K562 (cell line): ENCODE measurements around the gene SLC7A5. TPM values are rescaled to one million over a fixed set of nuclear protein-coding genes. Genes with fewer than 3 reads are reported as not detected.

ENCODE experiments used
- ATAC-seq: fragments of 200-7000 bp; cut with Tn5 transposase; 3 replicates; pipeline ENCODE4 v1.9.1; 2020; ENCODE audit warnings: moderate library complexity
- BruUV-seq: library from RNA; stranded (reverse); fragments of 400-500 nt; replicated peaks from 2 replicates; lab custom pipeline; 2021; lab: Mats Ljungman, UMichigan
- CTCF ChIA-PET: fragments of 300-600 bp; formaldehyde crosslinking; extraction: SDS; loops from one replicate; lab custom pipeline; 2021; ENCODE audit warnings: low intra/inter-chr PET ratio; lab: Yijun Ruan, JAX
- POLR2A ChIA-PET: fragments of 300-600, 350-650 bp; sonication (Branson Sonifier 250); formaldehyde crosslinking; extraction: SDS; loops from one replicate; lab custom pipeline; 2021; ENCODE audit warnings: antibody characterized with exemption, inconsistent platforms; lab: Yijun Ruan, JAX
- DNase-seq, 4 experiments: peaks; one replicate each; pipeline versions ENCODE4 v3.0.0 to v3.0.0-alpha.2; 2011 to 2018; ENCODE audit warnings: low spot score in 3 of 4, mixed read lengths in 3 of 4; ENCODE audit errors: extremely low read depth in 1 of 4
- FAIRE-seq: peaks from 2 replicates; lab custom pipeline; 2011; peaks lifted over from hg19 to GRCh38; lab: Jason Lieb, UNC
- H2AFZ ChIP-seq: 2 replicates; pipeline ENCODE4 v1.6.0; 2011; ENCODE audit warnings: low read depth, low read length, control low read depth, inconsistent platforms
- H3K27ac ChIP-seq: fragments of 200-600 bp; 3 replicates; pipeline ENCODE4 v1.8.0; 2011; ENCODE audit warnings: low read depth, mild to moderate bottlenecking, control low read depth, inconsistent platforms, low read length, moderate library complexity, mixed read lengths; ENCODE audit errors: extremely low read depth
- H3K27me3 ChIP-seq, 2 experiments: fragments of 300-600 bp in 1 of 2; 2 replicates in 1 of 2; 3 replicates in 1 of 2; pipeline versions ENCODE4 v1.6.0 to v1.8.0; 2011; ENCODE audit warnings: inconsistent platforms in 2 of 2, low read length in 2 of 2, mild to moderate bottlenecking in 1 of 2, mixed read lengths in 1 of 2, moderate library complexity in 1 of 2; ENCODE audit not compliant: control insufficient read depth in 2 of 2, insufficient read depth in 2 of 2
- H3K36me3 ChIP-seq: fragments of 300-600 bp; 3 replicates; pipeline ENCODE4 v1.8.0; 2011; ENCODE audit warnings: mild to moderate bottlenecking, low read length, inconsistent platforms; ENCODE audit not compliant: control insufficient read depth, insufficient read depth
- H3K4me1 ChIP-seq, 2 experiments: fragments of 200-600 bp in 1 of 2; replicated peaks in 1 of 2; 2 replicates in 1 of 2; 3 replicates in 1 of 2; pipeline versions ENCODE4 v1.5.1 to v1.8.0; 2011; ENCODE audit warnings: inconsistent platforms in 2 of 2, low read length in 2 of 2, mild to moderate bottlenecking in 1 of 2, mixed read lengths in 1 of 2, moderate library complexity in 1 of 2; ENCODE audit not compliant: control insufficient read depth in 2 of 2, insufficient read depth in 2 of 2
- H3K4me2 ChIP-seq: 2 replicates; pipeline ENCODE4 v1.6.1; 2011; ENCODE audit warnings: low read length, control low read depth, inconsistent platforms, mixed read lengths; ENCODE audit not compliant: insufficient read depth
- H3K4me3 ChIP-seq: fragments of 200-600 bp; sonication (generic), shearing (Covaris generic); 2 replicates; pipeline ENCODE4 v1.5.1; 2016; ENCODE audit warnings: control low read depth, inconsistent platforms
- H3K79me2 ChIP-seq: fragments of 200-600 bp; 3 replicates; pipeline ENCODE4 v1.8.0; 2011; ENCODE audit warnings: low read length, inconsistent platforms; ENCODE audit not compliant: control insufficient read depth, insufficient read depth
- H3K9ac ChIP-seq, 2 experiments: 2 replicates each; pipeline versions ENCODE4 v1.6.0 to v1.6.1; 2011; ENCODE audit warnings: low read depth in 2 of 2, low read length in 2 of 2, control low read depth in 1 of 2, inconsistent platforms in 1 of 2, mild to moderate bottlenecking in 1 of 2, mixed read lengths in 1 of 2; ENCODE audit not compliant: insufficient read depth in 1 of 2
- H3K9me1 ChIP-seq: one replicate; pipeline ENCODE4 v1.6.0; 2011; ENCODE audit warnings: inconsistent platforms, mild to moderate bottlenecking, low read length, moderate library complexity; ENCODE audit not compliant: control insufficient read depth, insufficient read depth
- H3K9me3 ChIP-seq: replicated peaks from 2 replicates; pipeline ENCODE4 v1.5.1; 2011; ENCODE audit warnings: low read depth, low read length, inconsistent platforms; ENCODE audit not compliant: control insufficient read depth, insufficient read depth
- H4K20me1 ChIP-seq: replicated peaks from 2 replicates; pipeline ENCODE4 v1.6.1; 2011; ENCODE audit warnings: low read length, inconsistent platforms, mixed read lengths; ENCODE audit not compliant: control insufficient read depth, insufficient read depth
- BHLHE40 ChIP-seq: IDR thresholded peaks from 2 replicates; pipeline ENCODE4 v1.6.1; 2011; ENCODE audit warnings: low read length, improper control_type of control experiment
- CBFB ChIP-seq: sonication (generic); formaldehyde crosslinking; IDR thresholded peaks from 2 replicates; pipeline ENCODE4 v1.4.0; 2020; ENCODE audit warnings: mild to moderate bottlenecking, missing genetic modification reagents
- ESRRB ChIP-seq: fragments of 250-450 bp; sonication (Bioruptor Pico); IDR thresholded peaks from 2 replicates; pipeline ENCODE4 v1.5.0; 2020; ENCODE audit warnings: mild to moderate bottlenecking, moderate library complexity, borderline replicate concordance
- HDAC1 ChIP-seq, 2 experiments: fragments of 450-650 bp; IDR thresholded peaks; 2 replicates each; pipeline ENCODE4 v1.6.1; 2016 to 2017; ENCODE audit warnings: inconsistent platforms in 1 of 2, mild to moderate bottlenecking in 1 of 2, moderate library complexity in 1 of 2
- JUND ChIP-seq, 2 experiments: IDR thresholded peaks; 2 replicates in 1 of 2; 3 replicates in 1 of 2; pipeline ENCODE4 v1.6.1; 2011; ENCODE audit warnings: borderline replicate concordance in 2 of 2, low read depth in 2 of 2, low read length in 2 of 2, improper control_type of control experiment in 1 of 2, missing biosample characterization in 1 of 2, missing genetic modification characterization in 1 of 2, missing genetic modification reagents in 1 of 2
- NRF1 ChIP-seq, 2 experiments: fragments of 450-650 bp; IDR thresholded peaks in 1 of 2; conservative IDR thresholded peaks in 1 of 2; 2 replicates each; pipeline ENCODE4 v1.6.1; 2014; ENCODE audit warnings: mild to moderate bottlenecking in 2 of 2
- POLR2H ChIP-seq: IDR thresholded peaks from 2 replicates; pipeline ENCODE4 v1.6.1; 2016; ENCODE audit warnings: missing genetic modification characterization, low read depth, mild to moderate bottlenecking, control low read depth, missing compliant biosample characterization, moderate library complexity
- SMAD3 ChIP-seq: fragments of 450-650 bp; formaldehyde crosslinking; conservative IDR thresholded peaks from 2 replicates; pipeline ENCODE4 v1.4.0; 2020; ENCODE audit warnings: mild to moderate bottlenecking
- TCF3 ChIP-seq: sonication (generic); formaldehyde crosslinking; IDR thresholded peaks from 2 replicates; pipeline ENCODE4 v1.4.0; 2020; ENCODE audit warnings: mild to moderate bottlenecking, missing genetic modification reagents
- XRCC4 ChIP-seq: IDR thresholded peaks from one replicate; pipeline ENCODE4 v1.6.1; 2011; ENCODE audit not compliant: insufficient read depth, insufficient read length; ENCODE audit errors: extremely low read depth
- YBX1 ChIP-seq: fragments of 450-650 bp; IDR thresholded peaks from 2 replicates; pipeline ENCODE4 v1.7.1; 2016; ENCODE audit warnings: mild to moderate bottlenecking
- ZBTB1 ChIP-seq: sonication (generic); formaldehyde crosslinking; IDR thresholded peaks from 2 replicates; pipeline ENCODE4 v1.8.1; 2023; ENCODE audit warnings: missing genetic modification reagents, low read depth, mild to moderate bottlenecking, borderline replicate concordance
- ZNF12 ChIP-seq: sonication (generic); formaldehyde crosslinking; IDR thresholded peaks from 2 replicates; pipeline ENCODE4 v1.4.0; 2020; ENCODE audit warnings: mild to moderate bottlenecking, missing genetic modification reagents
- ZNF41 ChIP-seq: fragments of 250-450 bp; sonication (Bioruptor Pico); conservative IDR thresholded peaks from 2 replicates; pipeline ENCODE4 v1.4.0; 2020; ENCODE audit warnings: mild to moderate bottlenecking
- ZNF76 ChIP-seq: fragments of 250-450 bp; sonication (Bioruptor Pico); IDR thresholded peaks from 2 replicates; pipeline ENCODE4 v1.4.0; 2020; ENCODE audit warnings: mild to moderate bottlenecking, moderate library complexity, borderline replicate concordance
- WGBS: fragments of 100-300 bp; shearing (Covaris generic); methylation state at CpG from one replicate; pipeline ENCODE4 v1.1.6; 2016; ENCODE audit warnings: low coverage, mixed read lengths; ENCODE audit not compliant: insufficient coverage; ENCODE audit errors: missing lambda C conversion rate; 5-methylcytosine and 5-hydroxymethylcytosine counted together
- in situ Hi-C: fragments of 300-500 bp; cut with MboI; formaldehyde crosslinking; loops from 4 replicates; pipeline ENCODE4 v1.15.0; 2018; ENCODE audit warnings: inconsistent platforms, mixed read lengths
- intact Hi-C: fragments of 100-400 bp; cut with micrococcal nuclease; formaldehyde crosslinking; loops from 2 replicates; pipeline ENCODE4 v1.14.2; 2022
- polyA plus RNA-seq, 8 experiments: library from polyadenylated mRNA; depleted of rRNA in 4 of 8; stranded (reverse) in 5 of 8; unstranded in 3 of 8; fragments of >200 nt; fragmentation: Nextera tagmentation in 2 of 8; fragmentation: Illumina TruSeq in 1 of 8; extraction: Ambion mirVana in 2 of 8; extraction: Trizol in 1 of 8; gene quantifications; 2 replicates each; pipeline versions ENCODE4 v1.2.1 to v1.2.3, GENCODE V29; 2011 to 2014; ENCODE audit warnings: inconsistent platforms in 1 of 8, missing spikeins in 1 of 8
- total RNA-seq, 7 experiments: library from RNA; depleted of rRNA in 6 of 7; stranded (reverse); fragments of >200 nt in 6 of 7; fragmentation: Illumina TruSeq in 2 of 7; extraction: Trizol in 2 of 7; gene quantifications; 2 replicates each; pipeline versions ENCODE4 v1.2.1 to v1.2.3, GENCODE V29; 2011 to 2021; ENCODE audit warnings: low replicate concordance in 1 of 7
- TF ChIP-seq, protein P1 (sequence below), 3 experiments: fragments of 200-800 bp in 1 of 3; sonication (Bioruptor generic) in 1 of 3; sonication (generic) in 1 of 3; formaldehyde crosslinking in 1 of 3; IDR thresholded peaks; 2 replicates each; pipeline versions ENCODE4 v1.6.1 to v1.8.0; 2016 to 2022; ENCODE audit warnings: mild to moderate bottlenecking in 2 of 3, missing compliant biosample characterization in 2 of 3, missing genetic modification characterization in 2 of 3, missing genetic modification reagents in 1 of 3

The SLC7A5 gene
- total and polyA plus RNA-seq, 9 of the 15 experiments (the other 6 are each of a cell fraction or from before 2014, with no cell fraction given), result 1.9 to 220 (median 18.6) TPM

DNA sequence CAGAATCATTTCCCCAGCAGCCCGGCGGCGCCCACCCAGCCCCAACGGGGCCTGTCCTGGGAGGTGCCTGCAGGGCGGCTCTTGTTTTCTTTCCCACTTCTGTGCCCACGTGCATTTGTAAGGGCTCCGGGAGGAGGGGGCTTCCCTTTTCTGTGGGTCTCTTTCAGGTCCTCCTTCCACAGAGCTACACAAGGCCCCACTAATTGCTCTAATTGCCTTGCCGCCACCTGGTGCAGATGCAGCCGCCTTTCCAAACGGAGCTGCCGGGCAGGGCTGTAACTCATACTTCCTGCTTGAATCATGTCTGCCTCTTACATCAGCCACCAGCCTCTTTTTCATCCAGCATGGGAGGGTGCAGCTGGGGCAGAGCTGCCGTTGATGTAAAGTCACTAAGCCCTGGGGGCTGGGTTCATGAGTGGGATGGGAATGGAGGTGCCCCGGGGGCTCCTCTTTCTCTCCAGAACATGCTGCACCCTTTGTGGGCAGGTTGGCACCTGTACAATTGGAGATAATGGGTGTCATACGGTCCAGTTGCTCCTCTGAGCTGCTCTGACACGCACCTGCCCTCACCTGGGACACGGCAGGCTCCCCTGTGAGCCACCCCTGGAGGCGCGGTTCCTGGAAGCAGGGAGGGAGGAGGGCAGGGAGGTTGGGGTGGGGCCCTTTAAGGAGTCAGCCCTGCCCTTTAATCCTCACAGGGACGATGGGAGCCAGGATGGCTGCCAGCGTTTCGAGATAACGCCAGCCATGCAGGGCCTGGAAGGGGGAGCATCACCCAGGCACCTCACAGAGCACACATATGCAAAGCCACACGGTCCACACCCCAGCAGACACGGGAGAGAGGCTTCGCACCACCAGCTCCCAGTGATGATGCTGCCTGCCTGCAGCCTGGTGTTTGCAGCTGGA is 62.4 kb downstream of the SLC7A5 start (continued):
- TF ChIP-seq POLR2H (tag) (peak; percentile 88), YBX1 (no peak), ZNF12 (CRISPR knock-in tag) (peak; percentile 90), BHLHE40 (peak; percentile 51; the same call in 1 of the 2 replicates), HDAC1 (IDR thresholded peaks at IDR 0.05) (no peak)

DNA sequence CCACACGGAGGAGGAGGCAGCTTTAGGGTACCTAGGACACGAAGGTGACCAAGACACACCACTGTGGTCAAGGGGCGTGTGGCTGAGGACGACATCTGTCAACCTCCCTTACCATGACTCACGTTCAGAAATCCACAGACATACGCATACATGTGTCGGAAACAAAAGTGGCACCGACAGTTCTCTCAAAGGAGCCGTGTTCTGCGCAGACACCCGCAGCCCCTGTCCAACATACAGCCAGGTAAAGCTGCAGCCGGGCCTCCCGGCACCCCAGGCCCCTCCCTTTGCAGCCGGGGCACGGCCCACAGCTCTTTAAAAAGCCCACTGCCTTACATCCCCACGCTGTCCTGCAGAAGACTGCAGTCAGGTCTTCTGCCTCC is 63.1 kb downstream of the SLC7A5 start:
- H4K20me1 ChIP-seq, result no peaks in the 10 kb centered on the region
- H3K4me1 ChIP-seq, result peaks cover 30 to 35% of the 10 kb centered on the region in 2 experiments
- peak overlapping the region; percentile 61; the same call in 2 of the 3 replicates for H3K27ac ChIP-seq
- H3K9me3 ChIP-seq, result no peaks in the 10 kb centered on the region
- peak in 2 of 4 experiments; percentile 32 to 34 for DNase-seq
- H3K79me2 ChIP-seq, result no peaks in the 10 kb centered on the region
- peaks cover 0 to 9% of the 10 kb centered on the region in 2 experiments; a peak in 1 of 5 replicates for H3K27me3 ChIP-seq
- ATAC-seq, result peak; percentile 24
- POLR2A ChIA-PET, result interaction anchor here (0.7 to 2.7 kb wide), 16 partner anchors 10 to 759 kb away, joined by 3 to 10 read pairs (median 4); no protein-coding TSS in a partner anchor
- intact Hi-C loops, result loop anchor here (2.0 kb wide), 1 partner anchor 25 kb away; no protein-coding TSS in a partner anchor
- peak overlapping the region; percentile 61 for H2AFZ ChIP-seq
- H3K9me1 ChIP-seq, result no peaks in the 10 kb centered on the region
- BruUV-seq, result TSS peak; percentile 87
- 22% methylated on average over 14 of the region's 16 CpGs for WGBS
- no peaks in the 10 kb centered on the region for H3K36me3 ChIP-seq
- CTCF ChIA-PET, result no interaction called here
- H3K4me2 ChIP-seq, result peak overlapping the region; percentile 54; the same call in 1 of the 2 replicates
- peak overlapping the region; percentile 49 to 79; a peak in 3 of 4 replicates for H3K9ac ChIP-seq
- FAIRE-seq, result no peak
- H3K4me3 ChIP-seq, result no peak overlapping the region
- in situ Hi-C loops, result no loop called here
- no peak for TF ChIP-seq ESRRB (CRISPR knock-in tag)
- TF ChIP-seq CBFB (CRISPR knock-in tag), result 0 out of 2 replicates have a peak, but pooled peaks have one; percentile 18
- 0 out of 2 replicates have a peak, but pooled peaks have one; percentile 2 for TF ChIP-seq ZNF41 (CRISPR knock-in tag)
- TF ChIP-seq SMAD3 (CRISPR knock-in tag), result 0 out of 2 replicates have a peak, but pooled peaks have one; percentile 14
- peak; percentile 55 for TF ChIP-seq BHLHE40
- TF ChIP-seq XRCC4, result no peak
- TF ChIP-seq, protein P1, sequence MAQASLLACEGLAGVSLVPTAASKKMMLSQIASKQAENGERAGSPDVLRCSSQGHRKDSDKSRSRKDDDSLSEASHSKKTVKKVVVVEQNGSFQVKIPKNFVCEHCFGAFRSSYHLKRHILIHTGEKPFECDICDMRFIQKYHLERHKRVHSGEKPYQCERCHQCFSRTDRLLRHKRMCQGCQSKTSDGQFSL (CRISPR knock-in tag; IDR thresholded peaks at IDR 0.05), result no peak
- TF ChIP-seq, protein P1 (tag; IDR thresholded peaks at IDR 0.05), result peak in 1 of 2 experiments; percentile 42; a peak in 1 of 4 replicates
- TF ChIP-seq ZBTB1 (CRISPR knock-in tag), result no peak
- TF ChIP-seq ZNF76, result 0 out of 2 replicates have a peak, but pooled peaks have one; percentile 12
- TF ChIP-seq NRF1 (conservative IDR thresholded peaks at IDR 0.05 in 1 of 2, IDR thresholded peaks at IDR 0.05 in 1 of 2), result 0 out of 4 replicates have a peak, but pooled peaks of 1 of the 2 experiments have one; percentile 19
- TF ChIP-seq JUND (IDR thresholded peaks at IDR 0.05; ENCODE audit: borderline replicate concordance, low read depth, low read length), result 0 out of 2 replicates have a peak, but pooled peaks have one; percentile 3
- TF ChIP-seq JUND (tag; IDR thresholded peaks at IDR 0.05; ENCODE audit: borderline replicate concordance, low read depth, low read length), result no peak
- TF ChIP-seq TCF3 (CRISPR knock-in tag), result peak; percentile 11; the same call in 1 of the 2 replicates
